K562 (cell line): Measurements from ENCODE around the gene HOXD1. TPM values are rescaled to one million over a fixed set of nuclear protein-coding genes. Genes with fewer than 3 reads are reported as not detected.

Experiments
- ATAC-seq: fragments of 200-7000 bp; cut with Tn5 transposase; 3 replicates; pipeline ENCODE4 v1.9.1; 2020; ENCODE audit warnings: moderate library complexity
- BruUV-seq: library from RNA; stranded (reverse); fragments of 400-500 nt; replicated peaks from 2 replicates; lab custom pipeline; 2021; lab: Mats Ljungman, UMichigan
- CTCF ChIA-PET: fragments of 300-600 bp; formaldehyde crosslinking; extraction: SDS; loops from one replicate; lab custom pipeline; 2021; ENCODE audit warnings: low intra/inter-chr PET ratio; lab: Yijun Ruan, JAX
- POLR2A ChIA-PET: fragments of 300-600, 350-650 bp; sonication (Branson Sonifier 250); formaldehyde crosslinking; extraction: SDS; loops from one replicate; lab custom pipeline; 2021; ENCODE audit warnings: antibody characterized with exemption, inconsistent platforms; lab: Yijun Ruan, JAX
- DNase-seq, 4 experiments: peaks; one replicate each; pipeline versions ENCODE4 v3.0.0 to v3.0.0-alpha.2; 2011 to 2018; ENCODE audit warnings: low spot score in 3 of 4, mixed read lengths in 3 of 4; ENCODE audit errors: extremely low read depth in 1 of 4
- FAIRE-seq: peaks from 2 replicates; lab custom pipeline; 2011; peaks lifted over from hg19 to GRCh38; lab: Jason Lieb, UNC
- H2AFZ ChIP-seq: 2 replicates; pipeline ENCODE4 v1.6.0; 2011; ENCODE audit warnings: low read depth, low read length, control low read depth, inconsistent platforms
- H3K27ac ChIP-seq: fragments of 200-600 bp; 3 replicates; pipeline ENCODE4 v1.8.0; 2011; ENCODE audit warnings: low read depth, mild to moderate bottlenecking, control low read depth, inconsistent platforms, low read length, moderate library complexity, mixed read lengths; ENCODE audit errors: extremely low read depth
- H3K27me3 ChIP-seq, 2 experiments: fragments of 300-600 bp in 1 of 2; 2 replicates in 1 of 2; 3 replicates in 1 of 2; pipeline versions ENCODE4 v1.6.0 to v1.8.0; 2011; ENCODE audit warnings: inconsistent platforms in 2 of 2, low read length in 2 of 2, mild to moderate bottlenecking in 1 of 2, mixed read lengths in 1 of 2, moderate library complexity in 1 of 2; ENCODE audit not compliant: control insufficient read depth in 2 of 2, insufficient read depth in 2 of 2
- H3K36me3 ChIP-seq: fragments of 300-600 bp; 3 replicates; pipeline ENCODE4 v1.8.0; 2011; ENCODE audit warnings: mild to moderate bottlenecking, low read length, inconsistent platforms; ENCODE audit not compliant: control insufficient read depth, insufficient read depth
- H3K4me1 ChIP-seq, 2 experiments: fragments of 200-600 bp in 1 of 2; replicated peaks in 1 of 2; 2 replicates in 1 of 2; 3 replicates in 1 of 2; pipeline versions ENCODE4 v1.5.1 to v1.8.0; 2011; ENCODE audit warnings: inconsistent platforms in 2 of 2, low read length in 2 of 2, mild to moderate bottlenecking in 1 of 2, mixed read lengths in 1 of 2, moderate library complexity in 1 of 2; ENCODE audit not compliant: control insufficient read depth in 2 of 2, insufficient read depth in 2 of 2
- H3K4me2 ChIP-seq: 2 replicates; pipeline ENCODE4 v1.6.1; 2011; ENCODE audit warnings: low read length, control low read depth, inconsistent platforms, mixed read lengths; ENCODE audit not compliant: insufficient read depth
- H3K4me3 ChIP-seq: fragments of 200-600 bp; sonication (generic), shearing (Covaris generic); 2 replicates; pipeline ENCODE4 v1.5.1; 2016; ENCODE audit warnings: control low read depth, inconsistent platforms
- H3K79me2 ChIP-seq: fragments of 200-600 bp; 3 replicates; pipeline ENCODE4 v1.8.0; 2011; ENCODE audit warnings: low read length, inconsistent platforms; ENCODE audit not compliant: control insufficient read depth, insufficient read depth
- H3K9ac ChIP-seq, 2 experiments: 2 replicates each; pipeline versions ENCODE4 v1.6.0 to v1.6.1; 2011; ENCODE audit warnings: low read depth in 2 of 2, low read length in 2 of 2, control low read depth in 1 of 2, inconsistent platforms in 1 of 2, mild to moderate bottlenecking in 1 of 2, mixed read lengths in 1 of 2; ENCODE audit not compliant: insufficient read depth in 1 of 2
- H3K9me1 ChIP-seq: one replicate; pipeline ENCODE4 v1.6.0; 2011; ENCODE audit warnings: inconsistent platforms, mild to moderate bottlenecking, low read length, moderate library complexity; ENCODE audit not compliant: control insufficient read depth, insufficient read depth
- H3K9me3 ChIP-seq: replicated peaks from 2 replicates; pipeline ENCODE4 v1.5.1; 2011; ENCODE audit warnings: low read depth, low read length, inconsistent platforms; ENCODE audit not compliant: control insufficient read depth, insufficient read depth
- H4K20me1 ChIP-seq: replicated peaks from 2 replicates; pipeline ENCODE4 v1.6.1; 2011; ENCODE audit warnings: low read length, inconsistent platforms, mixed read lengths; ENCODE audit not compliant: control insufficient read depth, insufficient read depth
- ATF3 ChIP-seq, 2 experiments: fragments of 450-650 bp in 1 of 2; sonication (generic) in 1 of 2; formaldehyde crosslinking in 1 of 2; IDR thresholded peaks in 1 of 2; conservative IDR thresholded peaks in 1 of 2; 2 replicates each; pipeline versions ENCODE4 v1.6.1 to v1.8.1; 2016 to 2023; ENCODE audit warnings: mild to moderate bottlenecking in 2 of 2, moderate library complexity in 2 of 2, inconsistent platforms in 1 of 2, missing genetic modification reagents in 1 of 2
- FOSL1 ChIP-seq: fragments of 200-800 bp; sonication (Bioruptor generic); conservative IDR thresholded peaks from 2 replicates; pipeline ENCODE4 v1.6.1; 2016; ENCODE audit warnings: missing genetic modification characterization, missing compliant biosample characterization
- GABPB1 ChIP-seq: sonication (generic); formaldehyde crosslinking; IDR thresholded peaks from 2 replicates; pipeline ENCODE4 v1.8.0; 2022; ENCODE audit warnings: mild to moderate bottlenecking, missing genetic modification reagents
- JUN ChIP-seq, 2 experiments: sonication (generic) in 1 of 2; formaldehyde crosslinking in 1 of 2; IDR thresholded peaks; 2 replicates each; pipeline versions ENCODE4 v1.6.1 to v1.8.0; 2012 to 2022; ENCODE audit warnings: borderline replicate concordance in 2 of 2, mild to moderate bottlenecking in 2 of 2, improper control_type of control experiment in 1 of 2, low read depth in 1 of 2, low read length in 1 of 2, missing genetic modification reagents in 1 of 2
- PHF20 ChIP-seq: fragments of 450-650 bp; IDR thresholded peaks from 2 replicates; pipeline ENCODE4 v1.6.1; 2018; ENCODE audit not compliant: partially characterized antibody
- SMC3 ChIP-seq: conservative IDR thresholded peaks from 2 replicates; pipeline ENCODE4 v1.6.1; 2011; ENCODE audit warnings: low read depth, low read length, improper control_type of control experiment; ENCODE audit not compliant: insufficient read depth
- THRA ChIP-seq: fragments of 450-650 bp; IDR thresholded peaks from 2 replicates; pipeline ENCODE4 v1.6.1; 2017; ENCODE audit warnings: mild to moderate bottlenecking, moderate library complexity
- ZNF175 ChIP-seq: fragments of 200-800 bp; sonication (Bioruptor generic); IDR thresholded peaks from 2 replicates; pipeline ENCODE4 v1.6.1; 2016; ENCODE audit warnings: low read depth, mild to moderate bottlenecking, missing genetic modification characterization, missing compliant biosample characterization
- ZNF23 ChIP-seq: fragments of 250-450 bp; sonication (Bioruptor Pico); IDR thresholded peaks from 2 replicates; pipeline ENCODE4 v1.4.0; 2020; ENCODE audit warnings: mild to moderate bottlenecking
- WGBS: fragments of 100-300 bp; shearing (Covaris generic); methylation state at CpG from one replicate; pipeline ENCODE4 v1.1.6; 2016; ENCODE audit warnings: low coverage, mixed read lengths; ENCODE audit not compliant: insufficient coverage; ENCODE audit errors: missing lambda C conversion rate; 5-methylcytosine and 5-hydroxymethylcytosine counted together
- in situ Hi-C: fragments of 300-500 bp; cut with MboI; formaldehyde crosslinking; loops from 4 replicates; pipeline ENCODE4 v1.15.0; 2018; ENCODE audit warnings: inconsistent platforms, mixed read lengths
- intact Hi-C: fragments of 100-400 bp; cut with micrococcal nuclease; formaldehyde crosslinking; loops from 2 replicates; pipeline ENCODE4 v1.14.2; 2022
- polyA plus RNA-seq, 8 experiments: library from polyadenylated mRNA; depleted of rRNA in 4 of 8; stranded (reverse) in 5 of 8; unstranded in 3 of 8; fragments of >200 nt; fragmentation: Nextera tagmentation in 2 of 8; fragmentation: Illumina TruSeq in 1 of 8; extraction: Ambion mirVana in 2 of 8; extraction: Trizol in 1 of 8; gene quantifications; 2 replicates each; pipeline versions ENCODE4 v1.2.1 to v1.2.3, GENCODE V29; 2011 to 2014; ENCODE audit warnings: inconsistent platforms in 1 of 8, missing spikeins in 1 of 8
- total RNA-seq, 7 experiments: library from RNA; depleted of rRNA in 6 of 7; stranded (reverse); fragments of >200 nt in 6 of 7; fragmentation: Illumina TruSeq in 2 of 7; extraction: Trizol in 2 of 7; gene quantifications; 2 replicates each; pipeline versions ENCODE4 v1.2.1 to v1.2.3, GENCODE V29; 2011 to 2021; ENCODE audit warnings: low replicate concordance in 1 of 7

HOXD1 gene
- total and polyA plus RNA-seq, 9 of the 15 experiments (the other 6 are each of a cell fraction or from before 2014, with no cell fraction given) = not detected

DNA sequence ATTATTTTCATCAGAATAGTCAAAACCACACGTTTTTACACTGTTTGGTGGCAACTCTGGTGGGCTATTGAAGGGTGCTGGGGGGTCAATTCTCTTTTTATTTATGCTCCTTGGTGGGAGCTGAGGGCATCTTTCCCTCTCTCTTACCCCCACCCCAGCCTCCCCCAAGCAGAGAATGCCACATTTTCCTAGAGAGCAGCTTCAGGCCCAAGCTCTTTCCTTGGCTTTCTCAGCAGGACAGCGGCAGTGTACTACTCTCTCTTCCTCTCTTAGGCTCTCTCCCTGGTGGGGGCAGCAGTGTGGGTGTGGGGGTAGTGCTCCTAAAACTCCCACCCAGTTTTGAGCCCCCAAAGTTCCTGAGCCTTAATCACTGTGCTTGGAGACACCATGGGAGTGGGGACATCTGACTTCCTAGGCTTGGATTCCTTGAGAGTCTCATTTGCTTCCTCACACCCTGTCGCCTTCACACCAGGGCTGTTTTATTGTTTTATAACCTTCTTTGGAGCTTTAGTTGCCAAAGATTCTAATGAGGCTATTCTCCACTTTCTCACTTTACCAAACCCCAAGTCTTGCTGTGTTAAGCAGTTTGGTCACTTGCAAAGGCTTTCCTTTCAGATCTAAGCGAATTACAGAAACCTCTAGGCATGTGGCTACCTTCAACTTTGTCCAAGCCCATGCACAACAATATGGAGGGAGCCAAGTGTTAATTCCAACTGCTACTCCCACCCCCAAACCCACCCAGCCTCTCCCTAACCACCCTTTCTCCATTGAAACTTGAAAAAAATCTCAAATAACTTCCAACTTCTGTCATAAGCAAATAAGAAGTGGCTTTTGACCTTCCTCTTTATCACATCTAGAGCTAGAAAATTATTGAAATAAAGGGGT, 43.1 kb upstream of the HOXD1 start:
- no TSS peak for BruUV-seq
- TF ChIP-seq ZNF23 = no peak
- TF ChIP-seq, all 486 proteins: peak for 0
- no peak overlapping the region for H3K9ac ChIP-seq
- H3K9me3 ChIP-seq = no peaks in the 10 kb centered on the region; the same call in 1 of the 2 replicates
- 0% methylated on average over 4 of the region's 4 CpGs for WGBS
- ChIA-PET CTCF (no interaction called here), POLR2A (interaction anchor here (0.6 kb wide), 2 partner anchors 270 to 309 kb away, joined by 3 read pairs; no protein-coding TSS in a partner anchor)
- H3K4me2 ChIP-seq = no peak overlapping the region
- no peak overlapping the region for H3K27ac ChIP-seq
- ATAC-seq (no peak), FAIRE-seq (no peak), DNase-seq (no peak)
- no peaks in the 10 kb centered on the region for H3K9me1 ChIP-seq
- H3K4me1 ChIP-seq = peaks cover 0 to 6% of the 10 kb centered on the region in 2 experiments; a peak in 2 of 5 replicates
- no peaks in the 10 kb centered on the region for H3K36me3 ChIP-seq
- no peaks in the 10 kb centered on the region for H3K79me2 ChIP-seq
- no peak overlapping the region for H2AFZ ChIP-seq
- no peak overlapping the region for H3K4me3 ChIP-seq
- in situ Hi-C loops (loop anchor here (25.0 kb wide), 2 partner anchors 667 to 1617 kb away; no protein-coding TSS in a partner anchor), intact Hi-C loops (loop anchor here (10.0 kb wide), 2 partner anchors 229 to 1609 kb away; no protein-coding TSS in a partner anchor)
- H4K20me1 ChIP-seq = no peaks in the 10 kb centered on the region; the same call in 1 of the 2 replicates
- peaks cover 41 to 49% of the 10 kb centered on the region in 2 experiments for H3K27me3 ChIP-seq

GRCh38 chr2:176146101-176146500, 42.4 kb upstream of the HOXD1 start:
- in situ Hi-C loops (loop anchor here (25.0 kb wide), 2 partner anchors 666 to 1616 kb away; no protein-coding TSS in a partner anchor), intact Hi-C loops (loop anchor here (10.0 kb wide), 2 partner anchors 229 to 1609 kb away; no protein-coding TSS in a partner anchor)
- no peaks in the 10 kb centered on the region for H3K4me1 ChIP-seq
- peaks cover 49 to 53% of the 10 kb centered on the region in 2 experiments for H3K27me3 ChIP-seq
- ATAC-seq (no peak), DNase-seq (no peak), FAIRE-seq (no peak)
- ChIA-PET POLR2A (interaction anchor here (0.6 kb wide), 1 partner anchor 269 kb away, joined by 3 read pairs; no protein-coding TSS in a partner anchor), CTCF (no interaction called here)
- H2AFZ ChIP-seq = no peak overlapping the region
- H3K4me3 ChIP-seq = no peak overlapping the region
- no TSS peak for BruUV-seq
- H3K79me2 ChIP-seq = no peaks in the 10 kb centered on the region
- no peak overlapping the region for H3K9ac ChIP-seq
- no peaks in the 10 kb centered on the region for H3K9me3 ChIP-seq
- H3K9me1 ChIP-seq = no peaks in the 10 kb centered on the region
- WGBS = under 1% methylated on average over 6 of the region's 6 CpGs
- no peaks in the 10 kb centered on the region; the same call in 1 of the 2 replicates for H4K20me1 ChIP-seq
- no peak overlapping the region for H3K4me2 ChIP-seq
- no peaks in the 10 kb centered on the region for H3K36me3 ChIP-seq
- H3K27ac ChIP-seq = no peak overlapping the region
- TF ChIP-seq ATF3 (IDR thresholded peaks at IDR 0.05) = no peak
- TF ChIP-seq ATF3 (CRISPR knock-in tag; conservative IDR thresholded peaks at IDR 0.05) = no peak
- no peak for TF ChIP-seq GABPB1 (CRISPR knock-in tag)
- TF ChIP-seq THRA = no peak
- TF ChIP-seq JUN (IDR thresholded peaks at IDR 0.05; ENCODE audit: borderline replicate concordance, low read depth, low read length) = no peak
- no peak for TF ChIP-seq JUN (CRISPR knock-in tag; IDR thresholded peaks at IDR 0.05; ENCODE audit: borderline replicate concordance)
- no peak for TF ChIP-seq PHF20
- TF ChIP-seq ZNF175 (CRISPR knock-in tag) = no peak
- no peak for TF ChIP-seq SMC3
- TF ChIP-seq FOSL1 = no peak
